Measurements from ENCODE around the gene TRMT2A. TPM values are rescaled to one million over a fixed set of nuclear protein-coding genes. Genes with fewer than 3 reads are reported as not detected.

The TRMT2A gene
- total RNA-seq: 28.1 and 35.6 TPM in 2 replicates

GRCh38 chr22:20116951-20117632, at the start of gene TRMT2A:
Gene TRMT2A (minus strand): TSS chr22:20117226. CDS start chr22:20116906, 320 bp downstream.

GRCh38 chr22:20150381-20151275, 33.6 kb upstream of the TRMT2A start, which contains the start of gene CCDC188:
Gene CCDC188 (minus strand): TSS chr22:20151055. CDS start chr22:20150986, 69 bp downstream.

DNA sequence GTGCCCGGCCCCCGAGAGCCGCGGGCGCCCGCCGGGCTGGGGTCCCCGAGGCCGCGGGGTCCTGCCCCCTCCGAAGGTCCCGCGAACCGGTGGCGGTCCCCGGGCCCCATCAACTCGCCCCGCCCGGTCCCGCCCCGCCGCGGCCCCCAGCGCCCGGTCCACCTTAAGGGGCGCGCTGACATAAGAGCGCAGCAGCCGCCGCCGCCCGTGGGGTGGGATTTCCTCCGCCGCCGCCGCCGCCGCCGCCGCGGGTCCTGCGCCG, 14.5 kb upstream of the TRMT2A start, which contains the start of gene ZDHHC8:
TSS of gene ZDHHC8 (plus strand) at position 208 of the 262 bp plus-strand sequence. CDS start 144 bp downstream, outside the sequence.

DNA sequence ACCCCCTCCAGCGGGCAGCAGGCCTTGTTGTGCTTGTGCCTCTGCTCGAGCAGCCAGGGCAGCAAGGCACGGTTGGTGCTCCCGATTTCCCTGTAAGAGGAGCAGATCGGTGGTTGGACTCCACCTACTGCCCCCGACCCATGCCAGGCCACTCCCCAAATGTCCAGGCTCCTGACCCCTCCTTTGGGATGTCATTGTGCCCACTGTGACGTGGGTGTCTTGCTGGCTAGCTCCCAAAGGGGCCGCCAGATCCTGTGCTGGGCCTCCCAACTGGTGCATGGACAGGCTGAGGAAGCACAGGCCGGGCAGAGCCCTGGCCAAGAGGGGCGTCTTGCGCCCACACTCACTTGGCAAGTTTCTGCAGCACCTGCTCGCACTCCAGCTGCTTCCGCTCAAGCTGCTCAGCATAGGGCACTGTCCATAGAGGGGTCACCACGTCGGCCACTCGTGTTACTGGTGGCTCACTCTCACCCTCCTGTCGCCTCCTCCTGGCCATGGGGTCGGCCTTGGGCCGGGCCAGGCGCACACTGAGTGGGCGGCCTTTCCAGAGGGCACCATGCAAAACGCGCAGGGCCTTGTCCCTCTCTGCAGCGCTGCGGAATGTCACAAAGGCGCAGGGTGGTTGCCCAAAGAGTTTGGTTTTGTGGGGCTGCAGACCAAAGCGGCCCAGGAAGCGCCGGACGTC, 1.2 kb downstream of the TRMT2A start, which contains the start of gene RANBP1:
TSS of gene RANBP1 (plus strand) at position 414 of the 685 bp plus-strand sequence. CDS start at position 495, 81 bp downstream.

GRCh38 chr22:20079745-20080444, 37.1 kb downstream of the TRMT2A start, which contains the start of gene DGCR8:
Gene DGCR8 (plus strand): TSS chr22:20080241. CDS start chr22:20085964, 5,723 bp downstream.

Other genes starting within 250 kb of the TRMT2A start
- 264 and 269 TPM in 2 replicates for gene COMT, start 175.5 kb downstream of the TRMT2A start, total RNA-seq
- gene TXNRD2, start 175.4 kb downstream of the TRMT2A start, total RNA-seq: 9.5 and 13.8 TPM in 2 replicates
- 15.1 and 16.1 TPM in 2 replicates for gene ARVCF, start 100.4 kb downstream of the TRMT2A start, total RNA-seq
- 16.3 and 18.7 TPM in 2 replicates for gene TANGO2, start 96.1 kb downstream of the TRMT2A start, total RNA-seq
- gene DGCR8, start 37.0 kb downstream of the TRMT2A start, total RNA-seq: 10.7 and 11.0 TPM in 2 replicates
- gene RANBP1, start 1.1 kb downstream of the TRMT2A start, total RNA-seq: 421 and 961 TPM in 2 replicates
- 15.9 and 16.7 TPM in 2 replicates for gene ZDHHC8, start 14.6 kb upstream of the TRMT2A start, total RNA-seq
- not detected in 2 replicates for gene CCDC188, start 33.8 kb upstream of the TRMT2A start, total RNA-seq
- gene RTN4R, start 151.1 kb upstream of the TRMT2A start, total RNA-seq: 18.4 and 30.8 TPM in 2 replicates
- 56.6 and 57.9 TPM in 2 replicates for gene DGCR6L, start 202.8 kb upstream of the TRMT2A start, total RNA-seq